Ovary (tissue), 9 donors: ENCODE results near the gene SPDYE3. TPM values are rescaled to one million over a fixed set of nuclear protein-coding genes. Genes with fewer than 3 reads are reported as not detected.
"Not testable (repeated sequence)": the region's sequence is repeated elsewhere in the genome, so short reads cannot be mapped to it uniquely, and the experiment has no call there.

ENCODE experiments used
- DNase-seq, 5 donors: peaks; one replicate each; pipeline ENCODE4 v3.0.0-alpha.2; 2019 to 2020
- H3K27ac ChIP-seq, 2 donors: fragments of 200-600 bp; one replicate each; pipeline versions ENCODE4 v1.5.1 to v1.8.0; 2019 to 2022
- H3K27me3 ChIP-seq: fragments of 200-600 bp; one replicate; pipeline ENCODE4 v1.8.0; 2022
- H3K36me3 ChIP-seq: fragments of 200-600 bp; sonication (generic); one replicate; pipeline ENCODE4 v1.5.1; 2019
- H3K4me1 ChIP-seq: one replicate; pipeline ENCODE4 v1.8.1; 2013; ENCODE audit warnings: mild to moderate bottlenecking, moderate library complexity; ENCODE audit not compliant: insufficient read depth
- H3K4me3 ChIP-seq: fragments of 200-600 bp; sonication (generic); one replicate; pipeline ENCODE4 v1.5.1; 2017
- H3K9me3 ChIP-seq, 2 donors: fragments of 200-600 bp in 1 of 2; sonication (generic) in 1 of 2; one replicate each; pipeline versions ENCODE4 v1.5.1 to v1.8.1; 2013 to 2019; ENCODE audit warnings: mild to moderate bottlenecking in 1 of 2, moderate library complexity in 1 of 2
- EP300 ChIP-seq: sonication (generic); formaldehyde crosslinking; IDR thresholded peaks from one replicate; pipeline ENCODE4 v1.6.1; 2017; ENCODE audit warnings: antibody characterized with exemption
- POLR2A ChIP-seq: fragments of 450-650 bp; IDR thresholded peaks from one replicate; pipeline ENCODE4 v1.6.1; 2017; ENCODE audit warnings: antibody characterized with exemption, mild to moderate bottlenecking, moderate library complexity
- WGBS, 3 donors: extraction: QIAGEN DNeasy Blood & Tissue Kit in 1 of 3; methylation state at CpG; one replicate each; pipeline versions ENCODE4 v1.1.5 to v1.1.7; 2013 to 2017; 5-methylcytosine and 5-hydroxymethylcytosine counted together
- intact Hi-C, 4 donors: fragments of 100-400 bp; cut with DNase I; formaldehyde crosslinking; loops; one replicate each; pipeline versions ENCODE4 v1.11.0 to v1.15.1; 2022 to 2023
- polyA plus RNA-seq, 2 donors: library from polyadenylated mRNA; stranded (reverse); fragments of 200-250 nt in 1 of 2; fragments of 350-450 nt in 1 of 2; fragmentation: Illumina TruSeq in 1 of 2; extraction: RNeasy Lipid Tissue Mini Kit (QIAGEN cat#74804) in 1 of 2; gene quantifications; one replicate each; pipeline ENCODE4 v1.2.3, GENCODE V29; 2013 to 2014
- total RNA-seq, 7 donors: library from RNA; depleted of rRNA in 2 of 7; stranded (reverse); fragments of >200 nt in 2 of 7; fragmentation: NEBNext Ultra II Directional in 3 of 7; extraction: Animal tissue kit (Norgen Biotek cat#: 25700) in 3 of 7; gene quantifications; one replicate each; pipeline versions ENCODE4 v1.1.0 to v1.2.4, GENCODE V29; 2016 to 2023
- TF ChIP-seq, protein P1 (sequence below), 3 donors: fragments of 450-650 bp in 2 of 3; fragments of 200-600 bp in 1 of 3; IDR thresholded peaks; one replicate each; pipeline versions ENCODE4 v1.5.1 to v1.8.0; 2016 to 2022; ENCODE audit warnings: antibody characterized with exemption in 3 of 3, mild to moderate bottlenecking in 1 of 3
- donor health status: DM: no; HTN: no; CAD: no; lungs with moderate emphysema.
- donor health status: DM: no; HTN: no; CAD: no.
- donor health status: Bipolar disorder and iron deficiency.
- donor health status: DM: yes; HTN: yes; CAD: no.
- donor health status: DM: no; HTN: no; CAD: no.
- donor health status: DM: yes; HTN: yes; CAD: no.

SPDYE3 gene
- total and polyA plus RNA-seq, 9 donors, result 0.12 TPM; not detected in 8

DNA sequence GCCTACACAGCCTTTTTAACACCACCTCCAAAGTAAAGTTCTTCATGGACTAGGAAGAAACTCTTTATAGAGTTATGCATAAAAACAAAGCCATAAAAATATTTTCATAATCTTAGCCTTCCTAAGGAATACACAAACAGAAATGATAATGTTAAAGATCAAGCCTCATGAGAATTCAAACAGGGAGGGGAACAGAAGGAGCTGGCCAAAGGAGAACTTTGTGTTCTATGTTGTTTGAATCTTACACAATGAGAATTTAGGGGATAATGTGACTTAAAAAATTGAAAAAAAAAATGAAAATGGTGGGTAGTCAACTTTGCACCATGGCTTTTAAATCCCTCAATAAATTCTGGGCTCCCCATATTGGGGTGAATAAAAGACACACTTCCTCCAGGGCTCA, 41.3 kb downstream of the SPDYE3 start:
- Histone ChIP-seq H3K4me1 (peaks cover 1% of the 10 kb centered on the region), H3K4me3 (no peak overlapping the region), H3K9me3 (no peaks in the 10 kb centered on the region), H3K36me3 (no peaks in the 10 kb centered on the region), H3K27me3 (no peaks in the 10 kb centered on the region), H3K27ac (no peak overlapping the region)
- intact Hi-C loops, result no loop called here
- TF ChIP-seq POLR2A (no peak), EP300 (no peak)
- TF ChIP-seq, protein P1, sequence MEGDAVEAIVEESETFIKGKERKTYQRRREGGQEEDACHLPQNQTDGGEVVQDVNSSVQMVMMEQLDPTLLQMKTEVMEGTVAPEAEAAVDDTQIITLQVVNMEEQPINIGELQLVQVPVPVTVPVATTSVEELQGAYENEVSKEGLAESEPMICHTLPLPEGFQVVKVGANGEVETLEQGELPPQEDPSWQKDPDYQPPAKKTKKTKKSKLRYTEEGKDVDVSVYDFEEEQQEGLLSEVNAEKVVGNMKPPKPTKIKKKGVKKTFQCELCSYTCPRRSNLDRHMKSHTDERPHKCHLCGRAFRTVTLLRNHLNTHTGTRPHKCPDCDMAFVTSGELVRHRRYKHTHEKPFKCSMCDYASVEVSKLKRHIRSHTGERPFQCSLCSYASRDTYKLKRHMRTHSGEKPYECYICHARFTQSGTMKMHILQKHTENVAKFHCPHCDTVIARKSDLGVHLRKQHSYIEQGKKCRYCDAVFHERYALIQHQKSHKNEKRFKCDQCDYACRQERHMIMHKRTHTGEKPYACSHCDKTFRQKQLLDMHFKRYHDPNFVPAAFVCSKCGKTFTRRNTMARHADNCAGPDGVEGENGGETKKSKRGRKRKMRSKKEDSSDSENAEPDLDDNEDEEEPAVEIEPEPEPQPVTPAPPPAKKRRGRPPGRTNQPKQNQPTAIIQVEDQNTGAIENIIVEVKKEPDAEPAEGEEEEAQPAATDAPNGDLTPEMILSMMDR (IDR thresholded peaks at IDR 0.05), result no peak
- no peak for DNase-seq

DNA sequence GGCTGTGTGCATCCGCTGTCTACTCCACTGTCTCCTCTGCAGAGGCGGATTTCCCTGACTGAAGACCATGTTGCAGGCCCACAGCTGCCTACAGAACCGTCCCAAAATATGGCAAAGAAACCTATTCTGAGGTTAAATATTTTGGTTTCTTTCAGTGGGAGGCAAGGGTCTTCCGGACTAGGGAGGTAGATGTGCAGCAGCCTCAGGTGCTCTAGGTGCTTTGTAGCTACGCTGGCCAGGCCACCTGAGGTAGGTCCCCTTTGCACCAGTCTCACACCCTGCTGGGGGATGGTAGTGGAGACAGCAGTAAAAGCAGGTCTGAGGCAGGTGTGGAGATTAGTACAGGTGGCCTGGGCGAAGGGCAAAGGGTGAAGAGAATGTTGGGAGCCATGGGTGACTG, 42.3 kb downstream of the SPDYE3 start:
- no peak for DNase-seq
- intact Hi-C loops, result loop anchor here in 2 of 4 donors (10.0 kb wide), 2 partner anchors 55 to 1045 kb away; no protein-coding TSS in a partner anchor
- Histone ChIP-seq H3K27me3 (no peaks in the 10 kb centered on the region), H3K27ac (no peak overlapping the region), H3K36me3 (no peaks in the 10 kb centered on the region), H3K4me1 (peaks cover 1% of the 10 kb centered on the region), H3K4me3 (no peak overlapping the region), H3K9me3 (no peaks in the 10 kb centered on the region)
- TF ChIP-seq POLR2A, result no peak
- TF ChIP-seq, protein P1 (IDR thresholded peaks at IDR 0.05), result no peak
- no peak for TF ChIP-seq EP300
- 80 to 84% (median 84%) methylated on average over 6 of the region's 6 CpGs for WGBS, 3 donors

DNA sequence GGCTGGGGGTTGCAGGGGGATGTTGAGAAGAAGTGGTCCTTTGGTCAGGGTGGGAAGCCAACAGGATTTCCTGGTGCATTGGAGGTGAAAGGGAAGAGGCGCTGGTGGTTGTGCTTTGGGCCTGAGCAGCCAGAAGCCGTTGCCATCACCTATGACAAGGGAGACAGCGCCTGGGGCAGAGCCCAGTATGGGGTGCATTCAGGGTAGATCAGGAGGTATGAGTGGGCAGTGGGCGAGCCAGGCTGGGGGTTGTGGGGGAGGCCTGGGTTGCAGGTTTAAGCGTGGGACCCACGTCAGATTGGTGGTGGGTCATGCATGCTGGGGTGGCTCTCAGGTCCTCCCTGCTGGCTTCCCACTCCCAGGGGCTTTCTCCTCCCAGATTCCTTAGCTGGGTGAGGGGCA, 44.2 kb downstream of the SPDYE3 start:
- intact Hi-C loops, result loop anchor here in 2 of 4 donors (10.0 kb wide), 2 partner anchors 53 to 1047 kb away; no protein-coding TSS in a partner anchor
- no peak overlapping the region for H3K4me3 ChIP-seq
- 83 to 95% (median 90%) methylated on average over 5 to 6 of the region's 6 CpGs for WGBS, 3 donors
- no peaks in the 10 kb centered on the region for H3K36me3 ChIP-seq
- no peaks in the 10 kb centered on the region for H3K27me3 ChIP-seq
- no peak overlapping the region for H3K27ac ChIP-seq
- no peaks in the 10 kb centered on the region for H3K9me3 ChIP-seq
- DNase-seq, result no peak
- TF ChIP-seq POLR2A (no peak), EP300 (no peak)
- TF ChIP-seq, protein P1 (IDR thresholded peaks at IDR 0.05), result no peak
- peaks cover 1% of the 10 kb centered on the region for H3K4me1 ChIP-seq

DNA sequence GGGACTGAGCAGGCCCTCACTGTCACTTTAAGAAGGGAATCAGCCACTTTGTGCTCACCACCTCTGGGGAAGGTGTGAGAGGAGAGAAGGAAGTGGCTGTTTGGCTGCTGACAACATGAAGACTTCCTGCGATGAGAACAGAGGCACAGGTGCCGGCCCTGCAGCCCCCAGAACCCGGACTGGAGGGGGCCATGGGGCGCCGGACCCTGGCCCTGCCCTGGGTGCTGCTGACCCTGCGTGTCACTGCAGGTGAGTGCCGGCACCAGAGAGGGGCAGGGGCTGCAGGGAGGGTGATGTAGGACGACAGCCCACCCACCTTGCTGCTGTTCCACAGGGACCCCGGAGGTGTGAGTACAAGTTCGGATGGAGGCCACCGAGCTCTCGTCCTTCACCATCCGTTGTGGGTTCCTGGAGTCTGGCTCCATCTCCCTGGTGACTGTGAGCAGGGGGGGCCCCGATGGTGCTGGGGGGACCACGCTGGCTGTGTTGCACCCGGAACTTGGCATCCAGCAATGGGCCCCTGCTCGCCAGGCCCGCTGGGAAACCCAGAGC, 44.8 kb downstream of the SPDYE3 start:
- intact Hi-C loops, result loop anchor here in 2 of 4 donors (10.0 kb wide), 2 partner anchors 52 to 1048 kb away; no protein-coding TSS in a partner anchor
- H3K36me3 ChIP-seq, H3K4me3 ChIP-seq, H3K9me3 ChIP-seq, H3K4me1 ChIP-seq, DNase-seq, H3K27ac ChIP-seq, H3K27me3 ChIP-seq: not testable (repeated sequence)
- WGBS, 3 donors, result 86 to 92% (median 91%) methylated on average over 12 to 18 of the region's 18 CpGs

DNA sequence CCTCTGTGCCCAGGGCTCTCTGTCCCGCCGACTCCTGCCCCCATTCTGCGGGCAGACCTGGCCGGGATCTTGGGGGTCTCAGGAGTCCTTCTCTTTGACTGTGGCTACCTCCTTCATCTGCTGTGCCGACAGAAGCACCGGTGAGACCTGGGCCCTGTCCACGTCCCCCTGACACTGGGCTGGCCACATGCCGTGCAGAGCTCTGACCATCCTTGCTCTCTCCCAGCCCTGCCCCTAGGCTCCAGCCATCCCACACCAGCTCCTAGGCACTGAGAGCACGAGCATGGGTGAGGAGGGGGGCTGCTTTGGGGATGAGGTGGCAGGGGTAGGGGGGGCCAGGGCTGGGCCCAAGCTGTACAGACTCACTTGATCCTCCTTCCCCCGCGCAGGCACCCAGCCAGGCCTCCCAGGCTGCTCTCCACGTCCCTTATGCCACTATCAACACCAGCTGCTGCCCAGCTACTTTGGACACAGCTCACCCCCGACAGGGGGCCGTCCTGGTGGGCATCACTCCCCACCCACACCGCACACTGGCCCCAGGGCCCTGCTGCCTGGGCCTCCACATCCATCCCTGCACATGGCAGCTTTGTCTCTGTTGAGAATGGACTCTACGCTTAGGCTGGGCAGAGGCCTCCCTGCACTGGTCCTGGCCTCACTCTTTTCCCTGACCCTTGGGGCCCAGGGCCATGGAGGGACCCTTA, 45.6 kb downstream of the SPDYE3 start:
- TF ChIP-seq, protein P1 (IDR thresholded peaks at IDR 0.05), result no peak
- TF ChIP-seq EP300 (no peak), POLR2A (no peak)
- no peaks in the 10 kb centered on the region for H3K9me3 ChIP-seq
- H3K27me3 ChIP-seq, result no peaks in the 10 kb centered on the region
- WGBS, 3 donors, result 82 to 89% (median 85%) methylated on average over 13 to 16 of the region's 16 CpGs
- no peak overlapping the region for H3K4me3 ChIP-seq
- peaks cover under 1% of the 10 kb centered on the region for H3K4me1 ChIP-seq
- no peaks in the 10 kb centered on the region for H3K36me3 ChIP-seq
- no peak overlapping the region for H3K27ac ChIP-seq
- intact Hi-C loops, result loop anchor here in 2 of 4 donors (10.0 kb wide), 2 partner anchors 52 to 1048 kb away; no protein-coding TSS in a partner anchor
- no peak for DNase-seq
